HG03432 (cell line): ENCODE results near the gene UBD.

Source experiments
- ATAC-seq: cut with Tn5 transposase; IDR thresholded peaks from one replicate; pipeline ENCODE4 v1.9.1; 2021; ENCODE audit warnings: mild to moderate bottlenecking, moderate library complexity; ENCODE audit not compliant: unreplicated experiment

The UBD gene

GRCh38 chr6:29524044-29524443 is 35.5 kb downstream of the UBD start:
- ATAC-seq: no peak

GRCh38 chr6:29522227-29522626 is 37.3 kb downstream of the UBD start:
- no peak for ATAC-seq

- ATAC-seq: no peak
These were observed 38.4 kb downstream of the UBD start for GRCh38 chr6:29521006-29521680.

- ATAC-seq: no peak
These were observed 39.3 kb downstream of the UBD start for GRCh38 chr6:29520232-29520631.

GRCh38 chr6:29519291-29520010 is 40.1 kb downstream of the UBD start:
- no peak for ATAC-seq

GRCh38 chr6:29517728-29518440 is 41.6 kb downstream of the UBD start:
- ATAC-seq: no peak

- no peak for ATAC-seq
These were observed 42.3 kb downstream of the UBD start for GRCh38 chr6:29517245-29517644.

- ATAC-seq: peak; percentile 65
These were observed 43.4 kb downstream of the UBD start for GRCh38 chr6:29516108-29516507.

- ATAC-seq: no peak
These were observed 48.7 kb downstream of the UBD start for GRCh38 chr6:29510746-29511300.

GRCh38 chr6:29510202-29510601 is 49.3 kb downstream of the UBD start:
- no peak for ATAC-seq

GRCh38 chr6:29509711-29510110 is 49.8 kb downstream of the UBD start:
- no peak for ATAC-seq

- ATAC-seq: peak; percentile 84
These were observed 50.3 kb downstream of the UBD start for GRCh38 chr6:29509239-29509638.

- ATAC-seq: no peak
These were observed 52.2 kb downstream of the UBD start for GRCh38 chr6:29507319-29507718.

- no peak for ATAC-seq
These were observed 53.0 kb downstream of the UBD start for GRCh38 chr6:29506446-29507067.

- no peak for ATAC-seq
These were observed 53.7 kb downstream of the UBD start for GRCh38 chr6:29505808-29506207.
